ENCODE results near the gene ST3GAL5. TPM values are rescaled to one million over a fixed set of nuclear protein-coding genes. Genes with fewer than 3 reads are reported as not detected.
"Not testable (repeated sequence)": the region's sequence is repeated elsewhere in the genome, so short reads cannot be mapped to it uniquely, and the experiment has no call there.

Gene ST3GAL5
- total and polyA plus RNA-seq, 9 donors = 25.9 to 37.5 (median 32.8) TPM

DNA sequence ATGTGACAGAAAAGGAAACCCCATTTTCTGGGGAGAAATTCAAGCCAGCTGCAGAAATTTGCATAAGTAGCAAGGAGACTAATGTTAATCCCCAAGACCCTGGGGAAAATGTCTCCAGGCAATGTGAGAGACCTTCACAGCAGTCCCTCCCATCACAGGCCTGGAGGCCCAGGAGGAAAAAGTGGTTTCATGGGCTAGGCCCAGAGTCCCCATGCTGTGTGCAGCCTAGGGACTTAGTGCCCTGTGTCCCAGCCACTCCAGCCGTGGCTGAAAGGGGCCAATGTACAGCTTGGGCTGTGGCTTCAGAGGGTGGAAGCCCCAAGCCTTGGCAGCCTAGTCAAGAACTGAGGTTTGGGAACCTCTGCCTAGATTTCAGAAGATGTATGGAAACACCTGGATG lies 7.0 kb downstream of the ST3GAL5 start:
- 100% methylated on average over 1 of the region's 1 CpG for WGBS (ENCODE audit: insufficient coverage)
- H3K4me3 ChIP-seq (ENCODE audit: low read length); H3K9me3 ChIP-seq (replicated peaks; ENCODE audit: control insufficient read depth, low read depth, low read length); H3K27ac ChIP-seq (ENCODE audit: low read length); H3K27me3 ChIP-seq (ENCODE audit: control insufficient read depth, insufficient read depth, low read length); H3K36me3 ChIP-seq (ENCODE audit: control insufficient read depth, insufficient read depth, low read length); DNase-seq: not testable (repeated sequence)
- H3K4me1 ChIP-seq (ENCODE audit: control insufficient read depth, insufficient read depth, low read length) = peaks cover 11% of the 10 kb centered on the region

DNA sequence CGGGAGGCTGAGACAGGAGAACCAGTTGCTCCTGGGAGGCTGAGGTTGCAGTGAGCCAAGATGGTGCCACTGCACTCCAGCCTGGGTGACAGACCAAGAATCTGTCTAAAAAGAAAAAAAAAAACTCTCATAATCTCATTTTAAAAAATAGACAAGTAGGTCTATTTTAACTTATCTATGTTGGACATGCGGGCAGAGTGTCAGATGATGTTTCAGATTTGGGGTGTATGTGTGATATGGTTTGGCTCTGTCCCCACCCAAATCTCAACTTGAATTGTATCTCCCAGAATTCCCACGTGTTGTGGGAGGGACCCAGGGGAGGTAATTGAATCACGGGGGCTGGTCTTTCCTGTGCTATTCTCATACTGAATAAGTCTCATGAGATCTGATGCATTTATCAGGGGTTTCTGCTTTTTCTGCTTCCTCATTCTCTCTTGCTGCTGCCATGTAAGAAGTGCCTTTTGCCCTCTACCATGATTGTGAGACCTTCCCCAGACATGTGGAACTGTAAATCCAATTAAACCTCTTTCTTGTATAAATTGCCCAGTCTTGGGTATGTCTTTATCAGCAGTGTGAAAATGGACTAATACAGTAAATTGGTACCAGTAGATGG lies 8.0 kb downstream of the ST3GAL5 start:
- H3K27ac ChIP-seq (ENCODE audit: low read length); H3K4me1 ChIP-seq (ENCODE audit: control insufficient read depth, insufficient read depth, low read length); H3K4me3 ChIP-seq (ENCODE audit: low read length); DNase-seq; H3K27me3 ChIP-seq (ENCODE audit: control insufficient read depth, insufficient read depth, low read length); H3K36me3 ChIP-seq (ENCODE audit: control insufficient read depth, insufficient read depth, low read length); H3K9me3 ChIP-seq (replicated peaks; ENCODE audit: control insufficient read depth, low read depth, low read length): not testable (repeated sequence)
- no CpG with 5 or more reads among the region's 4 CpGs for WGBS (ENCODE audit: insufficient coverage)

DNA sequence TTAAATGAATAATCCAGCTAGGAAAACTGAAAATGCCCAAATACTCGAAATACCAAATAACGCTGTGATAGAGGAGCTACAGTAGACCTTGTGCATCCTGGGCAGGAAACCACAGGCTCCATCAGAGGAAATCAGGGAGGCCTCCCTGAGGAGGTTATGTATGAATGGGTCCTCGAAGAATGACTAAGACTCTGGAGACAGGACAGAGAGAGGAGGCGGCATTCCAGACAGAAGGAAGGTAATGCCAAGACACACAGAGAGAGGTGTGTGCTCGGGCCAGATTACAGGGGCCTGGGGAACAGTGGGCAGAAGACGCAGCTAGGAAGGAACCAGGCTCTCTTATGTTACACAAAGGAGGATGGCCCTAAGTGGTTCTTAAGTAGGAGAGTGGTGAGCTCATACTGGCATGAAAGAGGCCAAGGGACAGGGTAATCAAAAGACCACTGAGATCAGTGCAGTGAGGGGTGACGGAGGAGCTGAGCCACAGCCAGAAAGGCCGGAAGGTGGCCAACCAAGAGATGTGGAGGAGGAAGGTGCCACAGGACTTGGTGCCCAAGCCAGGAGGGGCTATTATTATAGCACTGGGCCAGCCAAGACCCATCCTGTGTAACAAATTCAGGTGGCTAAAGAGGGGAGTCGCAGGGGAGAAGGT lies 9.9 kb downstream of the ST3GAL5 start:
- WGBS (ENCODE audit: insufficient coverage) = 85% methylated on average over 8 of the region's 9 CpGs
- Histone ChIP-seq H3K27me3 (ENCODE audit: control insufficient read depth, insufficient read depth, low read length) (no peaks in the 10 kb centered on the region), H3K4me1 (ENCODE audit: control insufficient read depth, insufficient read depth, low read length) (peaks cover 3% of the 10 kb centered on the region), H3K4me3 (ENCODE audit: low read length) (no peak overlapping the region), H3K9me3 (replicated peaks; ENCODE audit: control insufficient read depth, low read depth, low read length) (no peaks in the 10 kb centered on the region), H3K27ac (ENCODE audit: low read length) (no peak overlapping the region), H3K36me3 (ENCODE audit: control insufficient read depth, insufficient read depth, low read length) (no peaks in the 10 kb centered on the region)
- DNase-seq = no peak

DNA sequence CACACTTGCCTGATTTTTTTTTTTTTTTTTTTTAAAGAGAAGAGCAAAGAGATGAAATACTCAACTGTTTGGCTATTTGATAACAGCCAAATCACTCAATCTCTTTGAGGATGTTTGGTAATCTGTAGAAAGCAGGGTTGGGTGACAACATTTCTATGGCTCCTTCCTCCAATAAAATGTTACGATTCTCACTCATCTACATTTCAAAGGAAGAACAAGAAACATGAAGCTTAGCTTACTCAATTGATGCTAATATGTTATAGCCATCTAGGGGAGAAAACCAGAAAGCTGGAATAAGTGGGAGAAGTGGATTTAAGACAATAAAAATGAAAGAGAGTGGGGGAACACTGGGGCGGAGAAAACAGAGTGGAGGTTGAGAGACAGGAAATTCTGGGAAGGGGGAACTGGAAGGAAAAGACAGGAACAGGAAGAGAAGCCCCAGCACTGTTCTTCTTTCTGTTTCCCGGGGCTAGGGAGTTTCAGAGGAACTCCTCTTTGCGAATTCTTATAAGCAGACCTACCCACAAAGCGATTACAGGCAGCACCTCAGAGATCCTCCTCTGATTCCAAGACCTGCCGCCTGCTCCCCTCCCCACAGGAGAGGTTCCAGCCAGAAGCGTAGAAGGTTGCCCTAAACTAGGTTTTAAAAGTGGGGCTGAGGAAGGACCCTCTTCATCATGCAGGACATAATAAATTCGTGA lies 13.3 kb downstream of the ST3GAL5 start:
- no peak for DNase-seq
- WGBS (ENCODE audit: insufficient coverage) = 58% methylated on average over 1 of the region's 8 CpGs
- Histone ChIP-seq H3K27me3 (ENCODE audit: control insufficient read depth, insufficient read depth, low read length) (no peaks in the 10 kb centered on the region), H3K27ac (ENCODE audit: low read length) (no peak overlapping the region), H3K4me3 (ENCODE audit: low read length) (no peak overlapping the region), H3K4me1 (ENCODE audit: control insufficient read depth, insufficient read depth, low read length) (peaks cover 3% of the 10 kb centered on the region), H3K36me3 (ENCODE audit: control insufficient read depth, insufficient read depth, low read length) (no peaks in the 10 kb centered on the region), H3K9me3 (replicated peaks; ENCODE audit: control insufficient read depth, low read depth, low read length) (no peaks in the 10 kb centered on the region)

DNA sequence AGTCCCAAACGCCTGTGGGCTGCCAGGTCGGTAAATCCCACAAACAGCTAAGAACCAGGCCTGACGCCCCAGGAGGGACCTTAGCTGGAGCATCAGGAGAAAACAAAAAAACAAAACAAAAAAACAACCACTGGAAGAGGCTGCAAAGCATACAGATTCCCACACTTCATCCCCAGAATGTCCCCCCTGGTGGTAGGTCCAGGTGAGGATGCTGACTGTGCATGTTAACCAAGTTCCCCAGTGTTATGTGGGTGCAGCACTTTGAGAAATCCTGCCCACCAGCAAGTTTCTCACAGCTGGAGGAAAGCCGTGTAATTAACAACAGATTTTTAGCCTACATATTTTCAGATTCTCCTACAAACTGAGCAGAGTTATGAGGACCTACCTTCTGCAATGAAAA lies 15.1 kb downstream of the ST3GAL5 start:
- Histone ChIP-seq H3K4me3 (ENCODE audit: low read length) (no peak overlapping the region), H3K4me1 (ENCODE audit: control insufficient read depth, insufficient read depth, low read length) (peaks cover 3% of the 10 kb centered on the region), H3K27me3 (ENCODE audit: control insufficient read depth, insufficient read depth, low read length) (no peaks in the 10 kb centered on the region), H3K9me3 (replicated peaks; ENCODE audit: control insufficient read depth, low read depth, low read length) (no peaks in the 10 kb centered on the region), H3K27ac (ENCODE audit: low read length) (no peak overlapping the region), H3K36me3 (ENCODE audit: control insufficient read depth, insufficient read depth, low read length) (no peaks in the 10 kb centered on the region)
- whole genome bisulfite sequencing (ENCODE audit: insufficient coverage) = no CpG with 5 or more reads among the region's 4 CpGs
- DNase-seq = no peak

DNA sequence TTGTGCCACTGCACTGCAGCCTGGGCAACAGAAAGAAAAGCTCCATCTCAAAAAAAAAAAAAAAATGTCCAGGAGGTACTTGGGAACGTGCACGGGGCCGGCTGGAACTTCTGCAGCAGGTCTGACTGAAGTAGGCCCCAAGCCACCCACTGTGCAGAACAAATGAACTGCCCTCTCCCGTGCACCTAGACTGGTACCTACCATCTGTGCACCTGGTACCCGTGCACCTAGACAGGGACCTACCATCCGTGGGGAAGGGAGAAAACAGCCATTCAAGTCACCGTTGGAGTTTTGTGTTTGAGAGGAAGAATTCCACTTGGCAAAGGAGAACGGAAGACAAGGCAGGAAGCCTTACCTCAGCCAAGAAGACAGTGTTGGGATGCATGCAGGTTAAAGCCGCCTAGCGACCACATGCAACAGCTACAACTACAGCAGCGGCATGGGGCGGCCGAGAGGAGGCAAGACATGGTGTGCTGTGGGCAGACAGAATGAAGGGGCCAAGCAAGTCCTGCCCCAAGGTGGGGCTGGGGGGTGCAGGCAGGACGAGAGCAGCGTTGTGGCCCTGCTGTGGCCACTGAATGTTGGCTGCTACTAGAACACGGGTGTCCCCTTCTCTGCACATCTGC lies 16.1 kb downstream of the ST3GAL5 start:
- Histone ChIP-seq H3K36me3 (ENCODE audit: control insufficient read depth, insufficient read depth, low read length) (no peaks in the 10 kb centered on the region), H3K4me1 (ENCODE audit: control insufficient read depth, insufficient read depth, low read length) (peaks cover 3% of the 10 kb centered on the region), H3K27me3 (ENCODE audit: control insufficient read depth, insufficient read depth, low read length) (no peaks in the 10 kb centered on the region), H3K27ac (ENCODE audit: low read length) (no peak overlapping the region), H3K4me3 (ENCODE audit: low read length) (no peak overlapping the region), H3K9me3 (replicated peaks; ENCODE audit: control insufficient read depth, low read depth, low read length) (no peaks in the 10 kb centered on the region)
- whole genome bisulfite sequencing (ENCODE audit: insufficient coverage) = 63% methylated on average over 13 of the region's 16 CpGs
- no peak for DNase-seq

DNA sequence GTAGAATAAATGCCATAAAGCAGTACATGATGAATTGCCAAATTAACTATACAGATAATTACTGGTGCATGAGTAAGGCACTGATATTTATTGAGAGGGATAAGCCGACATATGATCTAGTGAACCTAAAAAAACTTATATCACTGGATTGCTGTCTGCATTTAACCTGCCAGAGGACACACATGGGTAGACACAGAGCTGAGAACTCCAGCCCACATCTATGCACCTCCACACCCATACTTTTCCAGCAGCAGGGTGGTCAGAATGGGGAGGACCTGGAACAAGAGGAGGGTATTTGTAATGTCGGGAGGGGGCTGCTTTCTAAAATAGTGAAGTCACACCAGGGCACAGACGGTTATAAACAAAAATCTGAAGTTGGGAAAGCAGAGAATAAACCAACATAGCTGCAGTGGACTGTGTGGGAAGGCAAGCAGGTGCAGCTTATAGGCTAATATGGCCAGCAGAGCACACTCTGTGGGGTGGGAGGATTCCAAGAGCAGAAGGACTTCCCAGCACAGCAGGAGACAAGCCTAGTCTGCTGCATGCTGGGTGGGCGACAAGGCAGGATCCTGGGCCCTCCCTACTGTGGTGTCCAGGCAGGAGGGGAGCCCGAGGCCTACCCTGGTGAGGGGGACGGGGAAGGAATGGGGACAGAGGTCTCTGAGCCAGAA lies 17.2 kb downstream of the ST3GAL5 start:
- Histone ChIP-seq H3K27ac (ENCODE audit: low read length) (no peak overlapping the region), H3K36me3 (ENCODE audit: control insufficient read depth, insufficient read depth, low read length) (no peaks in the 10 kb centered on the region), H3K9me3 (replicated peaks; ENCODE audit: control insufficient read depth, low read depth, low read length) (no peaks in the 10 kb centered on the region), H3K4me3 (ENCODE audit: low read length) (no peak overlapping the region), H3K27me3 (ENCODE audit: control insufficient read depth, insufficient read depth, low read length) (no peaks in the 10 kb centered on the region), H3K4me1 (ENCODE audit: control insufficient read depth, insufficient read depth, low read length) (peaks cover 3% of the 10 kb centered on the region)
- WGBS (ENCODE audit: insufficient coverage) = 94% methylated on average over 5 of the region's 6 CpGs
- no peak for DNase-seq

DNA sequence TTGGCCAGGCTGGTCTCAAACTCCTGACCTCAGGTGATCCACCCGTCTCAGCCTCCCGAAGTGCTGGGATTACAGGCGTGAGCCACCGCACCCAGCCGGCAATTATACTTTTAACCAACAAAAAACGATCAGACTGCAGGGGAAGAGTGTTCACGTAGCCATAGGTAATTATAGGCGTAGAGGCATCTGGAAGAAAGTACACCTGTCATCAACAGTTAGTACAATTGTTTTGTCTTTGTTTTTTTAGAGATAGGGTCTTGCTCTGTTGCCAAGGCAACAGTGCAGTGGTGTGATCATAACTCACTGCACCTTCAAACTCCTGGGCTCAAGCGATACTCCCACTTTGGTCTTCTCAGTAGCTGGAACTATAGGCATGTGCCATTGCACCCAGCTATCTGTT lies 20.0 kb downstream of the ST3GAL5 start:
- Histone ChIP-seq H3K36me3 (ENCODE audit: control insufficient read depth, insufficient read depth, low read length) (no peaks in the 10 kb centered on the region), H3K4me3 (ENCODE audit: low read length) (no peak overlapping the region), H3K4me1 (ENCODE audit: control insufficient read depth, insufficient read depth, low read length) (peaks cover 2% of the 10 kb centered on the region), H3K9me3 (replicated peaks; ENCODE audit: control insufficient read depth, low read depth, low read length) (no peaks in the 10 kb centered on the region), H3K27ac (ENCODE audit: low read length) (no peak overlapping the region), H3K27me3 (ENCODE audit: control insufficient read depth, insufficient read depth, low read length) (no peaks in the 10 kb centered on the region)
- WGBS (ENCODE audit: insufficient coverage) = 95% methylated on average over 6 of the region's 9 CpGs
- no peak for DNase-seq

DNA sequence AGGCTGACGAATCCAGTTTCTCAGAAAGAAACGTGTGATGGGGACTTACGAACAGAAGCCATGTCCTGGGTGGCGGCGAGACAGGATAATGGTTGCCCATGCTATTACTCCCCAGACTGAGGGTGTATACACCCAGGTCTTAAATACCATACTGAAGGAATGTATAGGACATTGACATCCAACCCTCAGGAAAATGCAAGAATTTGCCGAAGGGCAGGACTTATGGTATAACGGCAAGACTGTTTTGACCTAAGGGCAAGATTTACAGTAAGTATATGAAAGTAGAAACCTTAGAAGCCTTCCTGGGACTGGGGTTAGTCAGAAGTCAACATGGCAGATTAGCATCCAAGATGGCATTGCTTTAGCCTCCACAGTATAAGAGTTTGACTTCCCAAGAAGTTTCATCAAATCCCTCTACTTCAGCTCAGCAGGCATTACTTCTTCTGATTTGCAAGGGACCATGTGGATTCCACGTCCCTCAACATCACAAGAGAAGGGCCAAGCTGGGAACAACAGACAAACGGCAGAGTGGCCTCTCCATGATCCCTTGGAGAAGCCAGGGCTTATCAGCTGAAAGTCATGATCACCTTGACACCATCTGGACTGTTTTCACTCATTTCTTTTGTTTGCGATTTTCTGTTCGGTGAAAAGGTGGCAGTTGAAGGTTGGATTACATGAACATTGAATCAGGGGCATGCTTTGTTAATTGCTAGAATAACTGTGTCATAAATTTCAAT lies 21.1 kb downstream of the ST3GAL5 start:
- 80% methylated on average over 6 of the region's 11 CpGs for WGBS (ENCODE audit: insufficient coverage)

More for the DNA sequence above, 21.1 kb downstream of the ST3GAL5 start:
- DNase-seq = no peak
- H3K4me3 ChIP-seq (ENCODE audit: low read length) = no peak overlapping the region
- peaks cover 5% of the 10 kb centered on the region for H3K36me3 ChIP-seq (ENCODE audit: control insufficient read depth, insufficient read depth, low read length)
- no peaks in the 10 kb centered on the region for H3K9me3 ChIP-seq (replicated peaks; ENCODE audit: control insufficient read depth, low read depth, low read length)
- H3K27me3 ChIP-seq (ENCODE audit: control insufficient read depth, insufficient read depth, low read length) = no peaks in the 10 kb centered on the region
- peaks cover 2% of the 10 kb centered on the region for H3K4me1 ChIP-seq (ENCODE audit: control insufficient read depth, insufficient read depth, low read length)
- H3K27ac ChIP-seq (ENCODE audit: low read length) = no peak overlapping the region

All from muscle of leg (tissue), 11 donors.